Superior temporal gyrus (tissue), 1 donor: Measurements from ENCODE around the gene CCSER1.
"Not testable (repeated sequence)": the region's sequence is repeated elsewhere in the genome, so short reads cannot be mapped to it uniquely, and the experiment has no call there.

Experiments
- DNase-seq: peaks from one replicate; pipeline ENCODE4 v3.0.0-alpha.2; 2016; ENCODE audit errors: extremely low spot score

Gene CCSER1

DNA sequence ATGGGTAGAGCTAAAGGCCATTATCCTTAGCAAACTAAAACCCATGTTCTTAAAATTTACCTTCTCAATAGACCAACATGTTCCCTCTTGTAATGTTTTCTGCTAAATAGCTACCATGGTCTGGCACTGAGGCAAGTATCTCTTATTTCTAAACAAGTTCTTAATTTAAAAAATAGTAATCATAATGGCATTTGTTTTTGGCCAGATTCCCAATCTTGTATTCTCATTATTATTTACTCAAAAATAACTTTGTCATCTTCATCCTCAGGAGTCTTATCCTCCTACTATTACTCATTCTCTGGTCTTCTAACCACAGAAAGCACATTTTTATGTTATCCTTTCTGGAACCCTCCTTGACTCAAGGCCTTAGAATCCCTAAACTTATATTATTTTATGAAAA lies 931.2 kb downstream of the CCSER1 start:
- DNase-seq: no peak

- DNase-seq: no peak
Measured at GRCh38 chr4:91064157-91064853, 937.1 kb downstream of the CCSER1 start.

GRCh38 chr4:91065117-91065516 lies 937.9 kb downstream of the CCSER1 start:
- DNase-seq: no peak

GRCh38 chr4:91070736-91071135 lies 943.5 kb downstream of the CCSER1 start:
- DNase-seq: no peak

GRCh38 chr4:91076147-91076546 lies 949.0 kb downstream of the CCSER1 start:
- no peak for DNase-seq

DNA sequence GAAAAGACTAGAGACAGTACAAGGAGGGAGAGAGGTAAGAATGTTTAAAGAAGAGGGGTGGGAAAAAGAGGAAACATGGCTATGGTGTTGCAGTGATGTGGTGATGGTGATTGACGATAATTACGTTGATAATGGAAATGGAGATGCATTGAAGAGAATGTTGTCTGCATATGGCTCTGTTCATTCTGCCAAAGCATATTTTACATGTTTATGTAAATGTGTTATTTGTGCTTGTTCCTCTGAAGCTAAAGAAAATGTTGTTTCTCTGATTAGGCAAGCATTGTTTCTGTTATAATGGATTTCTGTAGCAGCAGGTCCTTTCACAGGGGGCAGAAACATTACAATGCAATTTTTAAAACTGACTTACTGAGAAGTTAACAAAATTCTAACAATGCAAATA lies 958.8 kb downstream of the CCSER1 start:
- no peak for DNase-seq

DNA sequence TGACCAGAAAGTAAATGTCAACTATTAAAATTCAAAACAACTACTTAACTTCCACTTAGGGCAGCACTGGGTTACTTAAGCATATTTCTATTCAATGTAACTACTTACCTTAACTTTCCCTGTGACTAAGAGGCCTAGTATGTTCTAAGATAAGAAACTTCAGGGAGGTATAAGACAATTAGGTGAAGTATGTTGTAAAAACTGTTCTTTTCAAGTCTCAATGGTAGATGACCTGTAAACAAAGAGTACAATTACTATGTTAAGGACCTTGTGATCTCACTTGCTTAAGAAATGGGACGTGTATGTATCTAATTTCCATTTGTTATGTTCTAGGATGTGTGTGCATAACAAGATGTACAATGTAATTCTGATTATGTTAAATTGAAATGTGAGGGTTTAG lies 960.5 kb downstream of the CCSER1 start:
- DNase-seq: no peak

DNA sequence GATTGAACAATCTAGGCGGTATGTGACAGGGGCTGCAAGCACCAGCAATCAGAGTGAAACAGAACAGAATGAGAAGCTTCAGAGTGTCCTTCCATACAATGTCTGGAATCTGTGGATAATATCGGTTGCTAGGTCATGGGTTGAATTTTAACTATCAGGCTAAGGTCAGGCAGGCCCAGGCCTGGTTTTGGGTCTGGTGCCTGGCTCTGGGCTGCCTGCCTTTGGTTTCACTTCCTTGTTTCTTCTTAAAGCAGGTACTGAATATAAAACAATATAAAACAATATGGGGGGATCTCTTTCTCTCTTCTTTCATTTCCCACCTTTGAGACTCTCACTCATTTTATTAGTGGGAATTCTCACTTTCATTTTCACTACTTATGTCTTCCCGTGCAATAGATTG lies 962.0 kb downstream of the CCSER1 start:
- DNase-seq: no peak

DNA sequence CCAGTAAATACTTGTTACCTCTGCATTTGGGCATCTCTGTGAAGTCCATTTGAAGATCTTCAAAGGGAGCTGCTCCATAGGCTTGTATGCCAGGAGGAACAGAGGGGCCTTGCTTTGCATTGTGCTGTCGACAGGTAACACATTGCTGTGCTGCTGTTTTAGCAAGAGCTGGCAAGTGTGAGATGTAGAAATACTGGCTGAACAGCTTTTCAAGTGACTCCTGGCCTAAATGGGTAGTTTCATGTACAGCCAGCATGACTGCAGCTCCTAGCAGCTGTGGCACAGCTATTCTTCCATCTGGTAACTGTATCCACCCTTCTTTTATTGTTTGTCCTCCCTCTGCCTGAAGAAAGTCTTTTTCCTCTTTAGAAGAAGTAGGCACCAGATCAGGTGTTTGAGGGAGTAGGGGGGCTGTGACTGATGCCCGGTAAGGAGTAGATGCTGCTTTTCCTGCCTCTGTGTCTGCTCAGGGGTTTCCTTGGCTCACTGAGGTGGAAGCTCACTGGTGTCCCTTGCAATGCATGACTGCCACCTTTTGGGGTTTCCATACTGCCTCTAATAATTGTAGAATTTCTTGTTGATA lies 965.3 kb downstream of the CCSER1 start:
- no peak for DNase-seq

GRCh38 chr4:91094220-91094619 lies 967.0 kb downstream of the CCSER1 start:
- DNase-seq: not testable (repeated sequence)

DNA sequence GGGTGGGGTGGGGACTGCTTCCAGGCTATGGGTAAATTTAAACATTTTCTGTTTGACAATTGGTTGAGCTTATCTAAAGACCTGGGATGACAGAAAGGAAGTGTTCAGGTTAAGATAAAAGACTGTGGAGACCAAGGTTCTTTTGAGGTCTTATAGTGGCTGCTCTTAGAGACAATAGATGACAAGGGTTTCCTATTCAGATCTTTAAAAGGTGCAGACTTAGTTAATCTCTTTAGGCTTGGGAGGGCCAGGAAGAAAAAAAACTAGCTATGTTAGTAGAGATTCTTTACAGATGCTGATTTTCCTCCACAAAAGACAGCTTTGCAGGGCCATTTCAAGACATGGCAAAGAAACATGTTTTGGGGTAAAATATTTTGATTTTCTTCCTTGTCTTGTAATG lies 972.5 kb downstream of the CCSER1 start:
- no peak for DNase-seq

DNA sequence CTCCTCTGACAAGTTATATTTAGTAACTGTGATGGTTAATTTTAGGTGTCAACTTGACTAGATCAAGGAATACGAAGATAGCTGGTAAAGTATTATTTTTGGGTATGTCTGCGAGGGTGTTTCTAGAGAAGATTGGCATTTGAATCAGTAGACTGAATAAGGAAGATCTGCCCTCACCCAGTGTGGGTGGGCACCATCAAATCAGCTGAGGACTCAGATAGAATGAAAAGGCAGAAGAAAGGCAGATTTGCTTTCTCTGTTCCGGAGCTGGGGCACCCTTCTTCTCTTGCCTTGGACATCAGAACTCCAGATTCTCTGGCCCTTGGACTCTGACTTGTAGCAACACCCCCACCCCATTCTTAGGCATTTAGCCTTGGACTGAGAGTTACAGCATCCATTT lies 981.6 kb downstream of the CCSER1 start:
- no peak for DNase-seq

DNA sequence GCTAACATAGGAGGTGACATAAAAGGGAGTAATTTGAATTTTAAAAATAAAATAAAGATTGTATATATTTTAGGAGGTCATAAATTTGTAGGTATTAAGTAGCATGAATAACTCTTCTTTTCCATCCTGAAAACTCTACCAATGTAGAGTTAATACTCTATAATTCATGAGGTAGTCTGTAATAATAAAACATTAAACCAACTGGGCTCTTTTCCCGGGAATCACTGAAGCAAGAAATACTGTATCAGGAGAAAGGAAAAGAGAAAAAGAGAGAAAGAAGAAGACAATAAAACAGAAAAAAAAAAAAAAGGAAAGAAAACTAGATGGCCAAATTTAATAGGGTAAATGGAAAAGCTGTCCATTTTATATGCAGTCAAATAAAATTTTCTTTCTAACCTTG lies 984.4 kb downstream of the CCSER1 start:
- no peak for DNase-seq

DNA sequence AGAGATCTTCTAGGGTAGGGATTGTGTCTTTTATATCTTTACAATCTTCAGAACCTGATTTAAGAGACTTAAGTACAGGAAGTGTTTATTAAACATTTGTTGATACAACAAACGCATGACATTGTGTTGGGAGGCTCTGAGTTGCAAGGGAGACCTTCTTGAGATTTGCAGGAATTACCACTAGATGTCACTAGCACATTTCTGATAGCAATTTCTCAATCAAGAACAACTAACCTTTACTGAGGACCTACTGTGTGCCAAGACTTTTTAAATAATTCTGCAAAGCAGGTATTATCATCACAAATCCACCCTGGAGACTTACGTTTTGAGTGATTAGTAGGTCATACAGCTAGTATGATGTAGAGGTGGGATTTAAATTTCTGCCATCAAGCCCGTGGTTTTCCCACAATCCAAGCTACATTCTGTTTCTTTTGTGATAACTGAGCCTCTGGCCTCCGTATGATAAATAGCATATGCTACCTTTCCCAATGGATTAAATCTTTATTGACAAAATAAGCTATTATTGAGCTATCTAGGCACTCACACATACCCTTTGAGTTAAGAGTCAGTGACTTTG lies 986.0 kb downstream of the CCSER1 start:
- peak; percentile 74 for DNase-seq

GRCh38 chr4:91114386-91114785 lies 987.2 kb downstream of the CCSER1 start:
- no peak for DNase-seq

DNA sequence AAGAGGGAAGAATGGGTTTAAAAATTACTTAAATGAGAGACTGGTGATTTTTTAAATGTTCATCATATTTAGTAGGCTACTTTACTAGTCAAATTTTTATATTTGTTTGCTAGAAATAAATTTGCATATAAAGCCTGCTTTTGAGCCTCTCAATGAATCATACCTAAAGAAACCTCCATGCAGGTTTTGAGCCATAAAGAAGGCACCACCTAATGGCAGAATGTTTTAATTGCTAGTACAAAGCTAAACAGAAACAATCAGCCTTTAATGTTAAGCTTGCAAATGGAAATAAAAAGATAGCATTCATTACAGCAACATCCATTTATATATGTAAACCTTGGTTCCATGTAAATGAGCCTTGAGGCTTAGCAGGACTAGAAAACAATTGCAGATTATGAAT lies 989.7 kb downstream of the CCSER1 start:
- no peak for DNase-seq

DNA sequence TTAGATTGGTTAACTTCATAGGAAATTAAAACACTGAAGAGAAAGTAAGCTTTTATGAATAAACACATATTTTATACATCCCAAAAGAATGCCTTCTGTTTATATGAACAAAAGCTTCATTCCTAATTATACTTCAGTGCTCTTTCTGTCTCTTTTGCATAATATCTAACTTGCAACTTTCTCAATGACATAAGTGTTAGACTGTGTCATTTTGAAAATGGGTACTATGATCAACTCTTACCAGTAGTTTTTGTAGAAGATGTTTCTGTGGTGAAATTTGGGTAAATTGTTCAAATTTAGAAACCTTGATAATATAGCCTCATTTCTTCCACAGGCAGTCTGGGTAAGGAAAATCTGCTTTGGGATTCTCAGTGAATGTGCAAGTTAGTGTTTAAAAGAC lies 991.4 kb downstream of the CCSER1 start:
- peak; percentile 28 for DNase-seq

GRCh38 chr4:91123742-91124141 lies 996.5 kb downstream of the CCSER1 start:
- DNase-seq: no peak

- DNase-seq: no peak
Measured at GRCh38 chr4:91127192-91127591, 1000.0 kb downstream of the CCSER1 start.

GRCh38 chr4:91127831-91128230 lies 1000.6 kb downstream of the CCSER1 start:
- no peak for DNase-seq

DNA sequence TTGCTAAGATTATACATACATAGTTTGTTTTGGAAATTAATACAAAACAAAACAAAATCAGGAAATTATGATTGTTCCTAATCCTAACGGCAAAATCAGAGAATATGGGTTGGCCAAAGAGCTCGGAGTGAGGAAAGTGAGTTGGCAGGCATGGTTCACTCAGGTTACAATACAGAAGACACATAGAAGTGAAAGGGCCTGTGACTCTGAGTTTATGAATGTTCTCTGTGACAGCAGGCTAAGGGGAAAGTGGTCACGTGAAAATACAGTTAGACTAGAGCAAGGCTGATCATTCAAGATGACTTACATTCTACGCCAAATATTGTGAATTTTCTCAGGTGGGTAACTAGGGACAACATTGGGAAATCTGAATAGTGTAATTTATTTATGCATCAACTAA lies 1001.3 kb downstream of the CCSER1 start:
- DNase-seq: no peak

GRCh38 chr4:91147067-91147466 lies 1019.9 kb downstream of the CCSER1 start:
- no peak for DNase-seq

GRCh38 chr4:91154041-91154440 lies 1026.8 kb downstream of the CCSER1 start:
- DNase-seq: not testable (repeated sequence)
